HepG2 (cell line): ENCODE data around the gene TBX21. TPM values are rescaled to one million over a fixed set of nuclear protein-coding genes. Genes with fewer than 3 reads are reported as not detected.

Source experiments
- NONO ChIP-seq, 2 experiments: fragments of 450-650 bp in 1 of 2; sonication (generic) in 1 of 2; formaldehyde crosslinking in 1 of 2; IDR thresholded peaks in 1 of 2; conservative IDR thresholded peaks in 1 of 2; 2 replicates each; pipeline versions ENCODE4 v1.6.1 to v1.8.0; 2017 to 2022; ENCODE audit warnings: mild to moderate bottlenecking in 1 of 2, missing genetic modification reagents in 1 of 2, moderate library complexity in 1 of 2
- PATZ1 ChIP-seq: sonication (generic); formaldehyde crosslinking; IDR thresholded peaks from 2 replicates; pipeline ENCODE4 v1.4.0; 2020; ENCODE audit warnings: missing genetic modification reagents
- TARDBP ChIP-seq: sonication (generic); formaldehyde crosslinking; IDR thresholded peaks from 2 replicates; pipeline ENCODE4 v1.8.0; 2022; ENCODE audit warnings: mild to moderate bottlenecking, missing genetic modification reagents
- TOPORS ChIP-seq: sonication (generic); formaldehyde crosslinking; IDR thresholded peaks from 2 replicates; pipeline ENCODE4 v1.8.0; 2023; ENCODE audit warnings: mild to moderate bottlenecking, missing genetic modification reagents
- ZNF281 ChIP-seq: sonication (generic); formaldehyde crosslinking; IDR thresholded peaks from 2 replicates; pipeline ENCODE4 v1.4.0; 2020; ENCODE audit warnings: missing genetic modification reagents, borderline replicate concordance
- ZNF432 ChIP-seq: sonication (generic); formaldehyde crosslinking; IDR thresholded peaks from 2 replicates; pipeline ENCODE4 v1.5.0; 2020; ENCODE audit warnings: missing genetic modification reagents, mild to moderate bottlenecking, borderline replicate concordance
- ZNF468 ChIP-seq: sonication (generic); formaldehyde crosslinking; IDR thresholded peaks from 2 replicates; pipeline ENCODE4 v1.8.0; 2022; ENCODE audit warnings: mild to moderate bottlenecking, moderate library complexity, missing genetic modification reagents
- ZNF605 ChIP-seq: sonication (generic); formaldehyde crosslinking; IDR thresholded peaks from 2 replicates; pipeline ENCODE4 v1.8.0; 2022; ENCODE audit warnings: mild to moderate bottlenecking, missing genetic modification reagents
- ZNF768 ChIP-seq: sonication (generic); formaldehyde crosslinking; IDR thresholded peaks from 2 replicates; pipeline ENCODE4 v1.4.0; 2020; ENCODE audit warnings: missing genetic modification reagents
- polyA plus RNA-seq, 8 experiments: library from polyadenylated mRNA; depleted of rRNA in 3 of 8; stranded (reverse) in 7 of 8; unstranded in 1 of 8; fragments of >200 nt; fragmentation: Illumina TruSeq in 4 of 8; extraction: Trizol in 4 of 8; gene quantifications; 2 replicates each; pipeline versions ENCODE4 v1.2.1 to v1.2.3, GENCODE V29; 2011 to 2016; ENCODE audit warnings: low read depth in 4 of 8, missing spikeins in 1 of 8, mixed read lengths in 1 of 8; ENCODE audit not compliant: insufficient read depth in 1 of 8
- total RNA-seq, 5 experiments: library from RNA; depleted of rRNA; stranded (reverse); fragments of >200 nt; fragmentation: Illumina TruSeq; extraction: Trizol; gene quantifications; 2 replicates each; pipeline ENCODE4 v1.2.3, GENCODE V29; 2016; ENCODE audit warnings: low read depth in 1 of 5
- TF ChIP-seq, protein P1 (sequence below): sonication (generic); formaldehyde crosslinking; IDR thresholded peaks from 2 replicates; pipeline ENCODE4 v1.5.0; 2020; ENCODE audit warnings: mild to moderate bottlenecking, missing genetic modification reagents, borderline replicate concordance
- TF ChIP-seq, protein P2 (sequence below): sonication (generic); formaldehyde crosslinking; conservative IDR thresholded peaks from 2 replicates; pipeline ENCODE4 v1.8.0; 2022; ENCODE audit warnings: missing genetic modification reagents
- TF ChIP-seq, protein P3 (sequence below): sonication (generic); formaldehyde crosslinking; IDR thresholded peaks from 2 replicates; pipeline ENCODE4 v1.8.1; 2023; ENCODE audit warnings: mild to moderate bottlenecking, missing genetic modification reagents

TBX21 gene
- total and polyA plus RNA-seq, 2 of the 13 experiments (the other 11 are each of a cell fraction or from before 2014, with no cell fraction given) = not detected

- TF ChIP-seq, protein P1, sequence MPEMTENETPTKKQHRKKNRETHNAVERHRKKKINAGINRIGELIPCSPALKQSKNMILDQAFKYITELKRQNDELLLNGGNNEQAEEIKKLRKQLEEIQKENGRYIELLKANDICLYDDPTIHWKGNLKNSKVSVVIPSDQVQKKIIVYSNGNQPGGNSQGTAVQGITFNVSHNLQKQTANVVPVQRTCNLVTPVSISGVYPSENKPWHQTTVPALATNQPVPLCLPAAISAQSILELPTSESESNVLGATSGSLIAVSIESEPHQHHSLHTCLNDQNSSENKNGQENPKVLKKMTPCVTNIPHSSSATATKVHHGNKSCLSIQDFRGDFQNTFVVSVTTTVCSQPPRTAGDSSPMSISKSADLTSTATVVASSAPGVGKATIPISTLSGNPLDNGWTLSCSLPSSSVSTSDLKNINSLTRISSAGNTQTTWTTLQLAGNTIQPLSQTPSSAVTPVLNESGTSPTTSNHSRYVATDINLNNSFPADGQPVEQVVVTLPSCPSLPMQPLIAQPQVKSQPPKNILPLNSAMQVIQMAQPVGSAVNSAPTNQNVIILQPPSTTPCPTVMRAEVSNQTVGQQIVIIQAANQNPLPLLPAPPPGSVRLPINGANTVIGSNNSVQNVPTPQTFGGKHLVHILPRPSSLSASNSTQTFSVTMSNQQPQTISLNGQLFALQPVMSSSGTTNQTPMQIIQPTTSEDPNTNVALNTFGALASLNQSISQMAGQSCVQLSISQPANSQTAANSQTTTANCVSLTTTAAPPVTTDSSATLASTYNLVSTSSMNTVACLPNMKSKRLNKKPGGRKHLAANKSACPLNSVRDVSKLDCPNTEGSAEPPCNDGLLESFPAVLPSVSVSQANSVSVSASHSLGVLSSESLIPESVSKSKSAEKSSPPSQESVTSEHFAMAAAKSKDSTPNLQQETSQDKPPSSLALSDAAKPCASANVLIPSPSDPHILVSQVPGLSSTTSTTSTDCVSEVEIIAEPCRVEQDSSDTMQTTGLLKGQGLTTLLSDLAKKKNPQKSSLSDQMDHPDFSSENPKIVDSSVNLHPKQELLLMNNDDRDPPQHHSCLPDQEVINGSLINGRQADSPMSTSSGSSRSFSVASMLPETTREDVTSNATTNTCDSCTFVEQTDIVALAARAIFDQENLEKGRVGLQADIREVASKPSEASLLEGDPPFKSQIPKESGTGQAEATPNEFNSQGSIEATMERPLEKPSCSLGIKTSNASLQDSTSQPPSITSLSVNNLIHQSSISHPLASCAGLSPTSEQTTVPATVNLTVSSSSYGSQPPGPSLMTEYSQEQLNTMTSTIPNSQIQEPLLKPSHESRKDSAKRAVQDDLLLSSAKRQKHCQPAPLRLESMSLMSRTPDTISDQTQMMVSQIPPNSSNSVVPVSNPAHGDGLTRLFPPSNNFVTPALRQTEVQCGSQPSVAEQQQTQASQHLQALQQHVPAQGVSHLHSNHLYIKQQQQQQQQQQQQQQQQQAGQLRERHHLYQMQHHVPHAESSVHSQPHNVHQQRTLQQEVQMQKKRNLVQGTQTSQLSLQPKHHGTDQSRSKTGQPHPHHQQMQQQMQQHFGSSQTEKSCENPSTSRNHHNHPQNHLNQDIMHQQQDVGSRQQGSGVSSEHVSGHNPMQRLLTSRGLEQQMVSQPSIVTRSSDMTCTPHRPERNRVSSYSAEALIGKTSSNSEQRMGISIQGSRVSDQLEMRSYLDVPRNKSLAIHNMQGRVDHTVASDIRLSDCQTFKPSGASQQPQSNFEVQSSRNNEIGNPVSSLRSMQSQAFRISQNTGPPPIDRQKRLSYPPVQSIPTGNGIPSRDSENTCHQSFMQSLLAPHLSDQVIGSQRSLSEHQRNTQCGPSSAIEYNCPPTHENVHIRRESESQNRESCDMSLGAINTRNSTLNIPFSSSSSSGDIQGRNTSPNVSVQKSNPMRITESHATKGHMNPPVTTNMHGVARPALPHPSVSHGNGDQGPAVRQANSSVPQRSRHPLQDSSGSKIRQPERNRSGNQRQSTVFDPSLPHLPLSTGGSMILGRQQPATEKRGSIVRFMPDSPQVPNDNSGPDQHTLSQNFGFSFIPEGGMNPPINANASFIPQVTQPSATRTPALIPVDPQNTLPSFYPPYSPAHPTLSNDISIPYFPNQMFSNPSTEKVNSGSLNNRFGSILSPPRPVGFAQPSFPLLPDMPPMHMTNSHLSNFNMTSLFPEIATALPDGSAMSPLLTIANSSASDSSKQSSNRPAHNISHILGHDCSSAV (CRISPR knock-in tag) = no peak
- peak; percentile 78 for TF ChIP-seq ZNF768 (CRISPR knock-in tag)
- no peak for TF ChIP-seq ZNF432 (CRISPR knock-in tag)
- no peak for TF ChIP-seq TARDBP (CRISPR knock-in tag)
- TF ChIP-seq ZNF605 (CRISPR knock-in tag) = 0 out of 2 replicates have a peak, but pooled peaks have one; percentile 12
- 0 out of 2 replicates have a peak, but pooled peaks have one; percentile 19 for TF ChIP-seq ZNF281
- no peak for TF ChIP-seq TOPORS (CRISPR knock-in tag)
- TF ChIP-seq ZNF468 (CRISPR knock-in tag) = no peak
- TF ChIP-seq, protein P2, sequence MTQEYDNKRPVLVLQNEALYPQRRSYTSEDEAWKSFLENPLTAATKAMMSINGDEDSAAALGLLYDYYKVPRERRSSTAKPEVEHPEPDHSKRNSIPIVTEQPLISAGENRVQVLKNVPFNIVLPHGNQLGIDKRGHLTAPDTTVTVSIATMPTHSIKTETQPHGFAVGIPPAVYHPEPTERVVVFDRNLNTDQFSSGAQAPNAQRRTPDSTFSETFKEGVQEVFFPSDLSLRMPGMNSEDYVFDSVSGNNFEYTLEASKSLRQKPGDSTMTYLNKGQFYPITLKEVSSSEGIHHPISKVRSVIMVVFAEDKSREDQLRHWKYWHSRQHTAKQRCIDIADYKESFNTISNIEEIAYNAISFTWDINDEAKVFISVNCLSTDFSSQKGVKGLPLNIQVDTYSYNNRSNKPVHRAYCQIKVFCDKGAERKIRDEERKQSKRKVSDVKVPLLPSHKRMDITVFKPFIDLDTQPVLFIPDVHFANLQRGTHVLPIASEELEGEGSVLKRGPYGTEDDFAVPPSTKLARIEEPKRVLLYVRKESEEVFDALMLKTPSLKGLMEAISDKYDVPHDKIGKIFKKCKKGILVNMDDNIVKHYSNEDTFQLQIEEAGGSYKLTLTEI (CRISPR knock-in tag) = no peak
- TF ChIP-seq, protein P3, sequence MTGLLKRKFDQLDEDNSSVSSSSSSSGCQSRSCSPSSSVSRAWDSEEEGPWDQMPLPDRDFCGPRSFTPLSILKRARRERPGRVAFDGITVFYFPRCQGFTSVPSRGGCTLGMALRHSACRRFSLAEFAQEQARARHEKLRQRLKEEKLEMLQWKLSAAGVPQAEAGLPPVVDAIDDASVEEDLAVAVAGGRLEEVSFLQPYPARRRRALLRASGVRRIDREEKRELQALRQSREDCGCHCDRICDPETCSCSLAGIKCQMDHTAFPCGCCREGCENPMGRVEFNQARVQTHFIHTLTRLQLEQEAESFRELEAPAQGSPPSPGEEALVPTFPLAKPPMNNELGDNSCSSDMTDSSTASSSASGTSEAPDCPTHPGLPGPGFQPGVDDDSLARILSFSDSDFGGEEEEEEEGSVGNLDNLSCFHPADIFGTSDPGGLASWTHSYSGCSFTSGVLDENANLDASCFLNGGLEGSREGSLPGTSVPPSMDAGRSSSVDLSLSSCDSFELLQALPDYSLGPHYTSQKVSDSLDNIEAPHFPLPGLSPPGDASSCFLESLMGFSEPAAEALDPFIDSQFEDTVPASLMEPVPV (CRISPR knock-in tag) = no peak
- TF ChIP-seq PATZ1 (CRISPR knock-in tag) = no peak
- TF ChIP-seq NONO (IDR thresholded peaks at IDR 0.05) = no peak
- TF ChIP-seq NONO (CRISPR knock-in tag; conservative IDR thresholded peaks at IDR 0.05) = no peak
These were observed 45.3 kb upstream of the TBX21 start (continued) for GRCh38 chr17:47687748-47688147.
